ENCODE data around the gene HECA.

DNA sequence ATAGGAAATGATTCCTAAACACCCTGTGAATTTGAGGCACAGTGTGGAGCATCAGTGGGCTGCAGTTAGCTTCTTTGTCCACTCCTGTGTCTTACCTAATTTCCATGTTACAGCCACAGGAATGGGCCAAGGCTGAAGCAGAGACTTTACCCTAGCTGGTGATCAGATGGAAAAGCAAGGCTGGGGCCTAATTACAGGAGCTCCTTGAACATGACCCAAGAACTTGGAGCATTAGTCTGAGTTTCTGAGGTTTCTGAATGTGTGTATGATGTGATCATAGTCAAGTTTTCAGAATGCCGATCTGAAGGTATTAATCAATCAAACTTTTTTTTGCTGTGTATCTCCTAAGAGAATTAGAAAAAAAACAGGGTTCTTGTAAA, 18.0 kb downstream of the HECA start:
- TF ChIP-seq TAF1 (IDR thresholded peaks at IDR 0.05; ENCODE audit: low read depth, low read length) (no peak), POLR2AphosphoS5 (IDR thresholded peaks at IDR 0.05; ENCODE audit: low read depth, low read length) (no peak), POLR2A (IDR thresholded peaks at IDR 0.05; ENCODE audit: low read depth, low read length) (no peak), SPI1 (IDR thresholded peaks at IDR 0.05; ENCODE audit: low read depth, low read length) (no peak), POU2F2 (IDR thresholded peaks at IDR 0.05; ENCODE audit: low read depth, low read length) (no peak), PAX5 (IDR thresholded peaks at IDR 0.05; ENCODE audit: insufficient read depth, low read length, severe bottlenecking) (no peak)
